Stomach smooth muscle (tissue), 2 donors: Measurements from ENCODE around the gene ATP2B1.

Experiments used
- H3K27ac ChIP-seq: one replicate; pipeline ENCODE4 v1.7.0; 2013; ENCODE audit warnings: mild to moderate bottlenecking, low read length, inconsistent platforms
- H3K27me3 ChIP-seq, 2 donors: one replicate each; pipeline ENCODE4 v1.7.0; 2013; ENCODE audit warnings: low read length in 2 of 2; ENCODE audit not compliant: insufficient read depth in 2 of 2, control insufficient read depth in 1 of 2
- H3K36me3 ChIP-seq, 2 donors: one replicate each; pipeline ENCODE4 v1.7.0; 2013; ENCODE audit warnings: low read length in 2 of 2; ENCODE audit not compliant: control insufficient read depth in 2 of 2, insufficient read depth in 2 of 2
- H3K4me1 ChIP-seq: one replicate; pipeline ENCODE4 v1.7.0; 2013; ENCODE audit warnings: low read length; ENCODE audit not compliant: control insufficient read depth, insufficient read depth
- H3K4me3 ChIP-seq, 2 donors: one replicate each; pipeline ENCODE4 v1.7.0; 2013; ENCODE audit warnings: low read length in 2 of 2
- H3K9ac ChIP-seq, 2 donors: one replicate each; pipeline ENCODE4 v1.7.0; 2013; ENCODE audit warnings: low read length in 2 of 2, mild to moderate bottlenecking in 1 of 2
- H3K9me3 ChIP-seq, 2 donors: one replicate each; pipeline ENCODE4 v1.7.0; 2013; ENCODE audit warnings: low read length in 2 of 2; ENCODE audit not compliant: control insufficient read depth in 2 of 2
- donor health status: healthy.
- donor health status: Pancreatic carcinoma.

Gene ATP2B1

GRCh38 chr12:89674326-89674942, 34.2 kb downstream of the ATP2B1 start:
- H3K4me3 ChIP-seq = no peak overlapping the region
- H3K4me1 ChIP-seq = no peaks in the 10 kb centered on the region
- no peaks in the 10 kb centered on the region for H3K36me3 ChIP-seq
- no peaks in the 10 kb centered on the region for H3K9me3 ChIP-seq
- H3K9ac ChIP-seq = no peak overlapping the region
- no peak overlapping the region for H3K27ac ChIP-seq
- no peaks in the 10 kb centered on the region for H3K27me3 ChIP-seq

GRCh38 chr12:89673603-89674002, 35.0 kb downstream of the ATP2B1 start:
- Histone ChIP-seq H3K9ac (no peak overlapping the region), H3K4me1 (no peaks in the 10 kb centered on the region), H3K4me3 (no peak overlapping the region)

GRCh38 chr12:89672589-89672979, 36.1 kb downstream of the ATP2B1 start:
- no peak overlapping the region for H3K27ac ChIP-seq

More at GRCh38 chr12:89673603-89674002, 35.0 kb downstream of the ATP2B1 start:
- Histone ChIP-seq H3K9me3 (no peaks in the 10 kb centered on the region), H3K36me3 (no peaks in the 10 kb centered on the region), H3K27ac (no peak overlapping the region), H3K27me3 (no peaks in the 10 kb centered on the region)

GRCh38 chr12:89671469-89671868, 37.2 kb downstream of the ATP2B1 start:
- H3K9ac ChIP-seq = no peak overlapping the region
- no peaks in the 10 kb centered on the region for H3K9me3 ChIP-seq
- H3K27ac ChIP-seq = no peak overlapping the region
- H3K4me1 ChIP-seq = no peaks in the 10 kb centered on the region
- H3K27me3 ChIP-seq = no peaks in the 10 kb centered on the region
- H3K36me3 ChIP-seq = no peaks in the 10 kb centered on the region
- no peak overlapping the region for H3K4me3 ChIP-seq

More at GRCh38 chr12:89672589-89672979, 36.1 kb downstream of the ATP2B1 start:
- H3K36me3 ChIP-seq = no peaks in the 10 kb centered on the region
- H3K9ac ChIP-seq = no peak overlapping the region
- H3K27me3 ChIP-seq = no peaks in the 10 kb centered on the region
- H3K4me1 ChIP-seq = no peaks in the 10 kb centered on the region
- no peaks in the 10 kb centered on the region for H3K9me3 ChIP-seq
- H3K4me3 ChIP-seq = no peak overlapping the region

- Histone ChIP-seq H3K9me3 (no peaks in the 10 kb centered on the region), H3K9ac (no peak overlapping the region), H3K27me3 (no peaks in the 10 kb centered on the region), H3K4me3 (no peak overlapping the region), H3K27ac (no peak overlapping the region), H3K4me1 (no peaks in the 10 kb centered on the region), H3K36me3 (no peaks in the 10 kb centered on the region)
Measured at GRCh38 chr12:89669197-89669596, 39.4 kb downstream of the ATP2B1 start.

GRCh38 chr12:89665556-89665955, 43.1 kb downstream of the ATP2B1 start:
- Histone ChIP-seq H3K4me1 (no peaks in the 10 kb centered on the region), H3K27ac (no peak overlapping the region), H3K4me3 (no peak overlapping the region), H3K9me3 (no peaks in the 10 kb centered on the region), H3K9ac (no peak overlapping the region), H3K36me3 (no peaks in the 10 kb centered on the region), H3K27me3 (no peaks in the 10 kb centered on the region)

GRCh38 chr12:89664441-89664840, 44.2 kb downstream of the ATP2B1 start:
- no peaks in the 10 kb centered on the region for H3K27me3 ChIP-seq
- H3K4me1 ChIP-seq = no peaks in the 10 kb centered on the region
- H3K36me3 ChIP-seq = no peaks in the 10 kb centered on the region
- H3K27ac ChIP-seq = no peak overlapping the region
- H3K9me3 ChIP-seq = no peaks in the 10 kb centered on the region
- H3K4me3 ChIP-seq = no peak overlapping the region
- H3K9ac ChIP-seq = no peak overlapping the region

- Histone ChIP-seq H3K27ac (no peak overlapping the region), H3K9ac (no peak overlapping the region), H3K4me1 (no peaks in the 10 kb centered on the region), H3K4me3 (no peak overlapping the region), H3K27me3 (no peaks in the 10 kb centered on the region), H3K9me3 (no peaks in the 10 kb centered on the region), H3K36me3 (no peaks in the 10 kb centered on the region)
Measured at GRCh38 chr12:89663577-89664357, 44.9 kb downstream of the ATP2B1 start.

GRCh38 chr12:89662623-89663022, 46.0 kb downstream of the ATP2B1 start:
- H3K4me1 ChIP-seq = no peaks in the 10 kb centered on the region
- no peaks in the 10 kb centered on the region for H3K36me3 ChIP-seq

GRCh38 chr12:89661706-89662330, 46.8 kb downstream of the ATP2B1 start:
- Histone ChIP-seq H3K9me3 (no peaks in the 10 kb centered on the region), H3K9ac (no peak overlapping the region), H3K27ac (no peak overlapping the region), H3K27me3 (no peaks in the 10 kb centered on the region), H3K4me1 (no peaks in the 10 kb centered on the region), H3K4me3 (no peak overlapping the region), H3K36me3 (no peaks in the 10 kb centered on the region)

More at GRCh38 chr12:89662623-89663022, 46.0 kb downstream of the ATP2B1 start:
- H3K9ac ChIP-seq = no peak overlapping the region
- no peaks in the 10 kb centered on the region for H3K27me3 ChIP-seq
- no peak overlapping the region for H3K27ac ChIP-seq
- H3K4me3 ChIP-seq = no peak overlapping the region
- no peaks in the 10 kb centered on the region for H3K9me3 ChIP-seq

- H3K9ac ChIP-seq = no peak overlapping the region
- no peaks in the 10 kb centered on the region for H3K9me3 ChIP-seq
- no peaks in the 10 kb centered on the region for H3K27me3 ChIP-seq
- no peaks in the 10 kb centered on the region for H3K4me1 ChIP-seq
- no peak overlapping the region for H3K27ac ChIP-seq
- H3K4me3 ChIP-seq = no peak overlapping the region
- no peaks in the 10 kb centered on the region for H3K36me3 ChIP-seq
Measured at GRCh38 chr12:89657739-89658138, 50.9 kb downstream of the ATP2B1 start.
